Smooth muscle cell of the brain vasculature (primary cell): Measurements from ENCODE around the gene CAMK2A.

ENCODE experiments used
- DNase-seq: peaks from one replicate; pipeline ENCODE4 v3.0.0-alpha.2; 2012; ENCODE audit warnings: low read depth, low spot score

The CAMK2A gene

DNA sequence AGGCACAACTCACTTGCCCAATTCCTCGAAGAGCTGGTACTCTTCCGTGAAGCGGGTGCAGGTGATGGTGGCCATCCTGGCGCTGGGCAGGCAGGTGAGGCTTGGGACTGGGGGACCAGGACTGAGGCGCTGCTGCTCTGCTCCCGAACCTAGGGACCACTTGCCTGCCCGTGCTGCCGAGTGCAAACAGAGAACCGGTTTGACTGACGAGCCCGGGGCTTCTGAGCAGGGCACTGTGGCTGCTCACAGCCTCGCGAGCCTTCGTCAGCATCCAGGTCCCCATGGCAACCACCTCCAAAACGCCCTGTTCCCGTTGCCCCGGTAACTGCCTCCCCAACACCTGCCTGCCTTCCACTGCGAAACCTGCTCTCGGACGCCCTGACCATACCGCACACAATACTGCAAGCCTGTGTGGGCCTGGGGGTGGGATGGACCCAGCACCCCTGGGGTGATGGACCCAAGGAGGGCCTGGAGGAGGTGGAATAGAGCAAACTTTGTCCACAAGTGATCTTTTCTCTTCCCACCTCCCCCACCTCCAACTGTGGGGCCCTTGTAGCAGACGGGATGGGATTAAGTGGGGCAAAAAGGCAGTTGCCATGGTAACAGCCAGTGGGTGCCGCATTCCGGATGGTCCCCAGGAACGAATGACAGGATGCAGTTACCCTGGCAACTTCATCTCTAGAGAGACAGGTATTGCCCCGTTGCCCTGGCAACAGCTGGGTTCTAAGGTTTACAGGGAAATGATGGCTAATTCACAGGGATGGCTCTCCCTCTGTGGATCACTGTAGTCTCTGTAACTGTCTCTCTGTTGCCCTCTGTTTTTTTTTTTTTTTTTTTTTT lies at the start of gene CAMK2A:
Gene CAMK2A (minus strand): TSS at position 223 of the 840 bp plus-strand sequence. CDS start 148 bp downstream, at position 75.
- no peak for DNase-seq

- DNase-seq: no peak
Measured at GRCh38 chr5:150339165-150339564, 49.6 kb upstream of the CAMK2A start.

DNA sequence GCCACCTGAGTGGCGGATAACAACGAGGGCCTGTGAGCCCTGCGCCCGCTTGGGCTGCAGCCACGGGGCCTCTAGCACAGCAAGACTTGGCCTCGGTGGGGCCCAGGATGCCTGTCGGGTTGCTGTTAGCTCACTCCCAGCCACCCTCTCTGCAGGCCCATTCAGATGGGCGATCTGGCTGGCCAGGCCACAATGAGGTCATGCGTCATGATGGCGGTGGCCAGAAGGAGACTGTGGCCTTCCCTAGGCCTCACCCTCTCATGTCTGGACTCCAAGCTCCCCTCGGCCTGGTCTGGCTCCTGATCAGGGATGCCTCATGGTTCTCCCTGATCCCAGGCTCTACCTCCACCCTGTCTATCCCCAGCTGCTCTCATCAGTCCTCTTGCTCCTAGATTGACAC lies 49.0 kb upstream of the CAMK2A start:
- no peak for DNase-seq

- no peak for DNase-seq
Measured at GRCh38 chr5:150335778-150336177, 46.2 kb upstream of the CAMK2A start.

DNA sequence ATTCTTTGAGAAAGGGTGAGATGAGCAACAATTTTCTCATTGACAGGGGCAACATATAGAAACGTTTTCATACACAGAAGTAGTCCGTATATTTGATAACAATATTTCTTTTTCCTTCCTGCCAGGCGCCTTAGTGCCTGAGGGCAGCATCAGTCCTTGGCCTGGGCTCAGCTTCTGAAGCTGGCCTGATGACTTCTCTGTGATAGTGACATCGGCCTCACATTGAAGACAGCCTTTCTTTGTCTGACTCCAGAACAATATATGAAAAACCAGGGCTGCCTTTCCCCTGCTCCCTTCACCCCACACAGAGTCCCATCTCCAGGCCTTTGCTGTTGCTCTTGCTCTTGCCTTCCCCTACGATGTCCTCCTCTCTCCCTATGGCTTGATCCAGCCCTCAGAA lies 43.8 kb upstream of the CAMK2A start:
- no peak for DNase-seq

GRCh38 chr5:150329881-150330876 lies 40.6 kb upstream of the CAMK2A start:
- no peak for DNase-seq

GRCh38 chr5:150329038-150329437 lies 39.5 kb upstream of the CAMK2A start:
- no peak for DNase-seq

- no peak for DNase-seq
Measured at GRCh38 chr5:150328515-150328914, 38.9 kb upstream of the CAMK2A start.

DNA sequence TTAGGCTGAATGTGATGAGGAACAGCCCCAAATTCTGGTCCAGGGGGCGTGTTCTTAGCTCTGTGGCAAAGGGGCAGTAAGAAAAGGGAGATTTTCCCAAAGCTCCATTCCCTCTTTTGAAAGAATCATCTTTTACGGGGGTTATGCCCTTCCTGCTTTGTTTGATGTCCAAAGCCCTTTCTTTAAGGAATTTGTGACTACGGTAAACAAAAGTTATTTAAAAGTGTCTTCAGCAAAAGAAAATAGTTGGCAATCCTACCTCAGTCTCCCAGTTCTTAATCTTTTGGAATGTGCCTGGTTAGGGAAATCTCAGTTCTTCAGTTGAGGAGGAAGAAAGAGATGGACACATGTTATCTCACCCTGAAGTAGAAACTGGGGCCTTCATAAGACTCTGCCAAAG lies 37.6 kb upstream of the CAMK2A start:
- DNase-seq: no peak

- no peak for DNase-seq
Measured at GRCh38 chr5:150326707-150327106, 37.1 kb upstream of the CAMK2A start.

GRCh38 chr5:150325426-150325825 lies 35.9 kb upstream of the CAMK2A start:
- no peak for DNase-seq

- DNase-seq: no peak
Measured at GRCh38 chr5:150323819-150324218, 34.2 kb upstream of the CAMK2A start.

GRCh38 chr5:150323092-150323491 lies 33.5 kb upstream of the CAMK2A start:
- no peak for DNase-seq

- no peak for DNase-seq
Measured at GRCh38 chr5:150322202-150322601, 32.6 kb upstream of the CAMK2A start.

GRCh38 chr5:150321784-150322183 lies 32.2 kb upstream of the CAMK2A start:
- DNase-seq: no peak

DNA sequence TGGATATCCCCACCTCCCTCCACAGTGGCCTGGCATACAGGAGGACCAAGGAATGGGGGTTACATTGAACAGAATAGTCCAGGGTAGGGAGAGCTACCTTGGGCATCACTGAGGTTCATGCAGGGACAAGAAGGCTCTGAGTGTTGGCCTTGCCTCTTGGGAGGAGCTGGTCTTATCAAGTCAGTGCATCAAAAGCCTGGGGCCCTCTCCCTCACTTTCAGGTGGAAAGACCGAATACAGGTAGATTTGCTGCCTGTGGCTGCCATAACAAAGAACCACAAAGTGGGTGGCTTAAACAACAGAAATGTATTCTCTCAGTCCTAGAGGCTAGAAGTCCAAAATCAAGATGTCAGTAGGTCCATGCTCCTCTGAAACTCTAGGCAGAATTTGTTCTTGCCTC lies 31.6 kb upstream of the CAMK2A start:
- no peak for DNase-seq

DNA sequence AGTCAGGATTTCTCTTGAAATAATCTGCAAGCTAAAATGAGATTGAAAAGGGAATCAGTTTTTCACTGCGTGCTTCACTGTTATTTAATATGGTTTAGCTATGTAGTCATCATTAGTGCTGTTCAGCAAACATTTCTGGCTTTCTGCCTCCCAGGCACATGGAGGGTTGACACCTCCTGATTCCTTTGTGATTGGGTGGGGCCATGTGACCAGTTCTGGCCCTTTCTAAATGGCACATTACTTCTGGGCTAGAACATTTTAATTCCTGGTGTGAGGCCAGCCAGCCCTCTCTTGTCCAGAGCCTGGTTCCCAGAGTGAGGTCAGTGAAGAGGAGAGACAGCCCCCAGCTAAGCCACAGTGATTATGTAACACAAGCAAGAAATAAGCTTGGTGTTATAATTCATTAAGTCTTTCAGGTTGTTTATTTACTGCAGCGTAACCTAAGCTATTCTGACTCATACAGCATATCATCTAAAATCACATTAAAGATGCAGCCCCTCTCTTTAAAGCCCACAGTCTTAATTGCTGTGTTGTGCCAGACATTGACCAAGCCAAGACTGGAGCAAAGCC lies 30.6 kb upstream of the CAMK2A start:
- no peak for DNase-seq

- no peak for DNase-seq
Measured at GRCh38 chr5:150319484-150319790, 29.9 kb upstream of the CAMK2A start.

DNA sequence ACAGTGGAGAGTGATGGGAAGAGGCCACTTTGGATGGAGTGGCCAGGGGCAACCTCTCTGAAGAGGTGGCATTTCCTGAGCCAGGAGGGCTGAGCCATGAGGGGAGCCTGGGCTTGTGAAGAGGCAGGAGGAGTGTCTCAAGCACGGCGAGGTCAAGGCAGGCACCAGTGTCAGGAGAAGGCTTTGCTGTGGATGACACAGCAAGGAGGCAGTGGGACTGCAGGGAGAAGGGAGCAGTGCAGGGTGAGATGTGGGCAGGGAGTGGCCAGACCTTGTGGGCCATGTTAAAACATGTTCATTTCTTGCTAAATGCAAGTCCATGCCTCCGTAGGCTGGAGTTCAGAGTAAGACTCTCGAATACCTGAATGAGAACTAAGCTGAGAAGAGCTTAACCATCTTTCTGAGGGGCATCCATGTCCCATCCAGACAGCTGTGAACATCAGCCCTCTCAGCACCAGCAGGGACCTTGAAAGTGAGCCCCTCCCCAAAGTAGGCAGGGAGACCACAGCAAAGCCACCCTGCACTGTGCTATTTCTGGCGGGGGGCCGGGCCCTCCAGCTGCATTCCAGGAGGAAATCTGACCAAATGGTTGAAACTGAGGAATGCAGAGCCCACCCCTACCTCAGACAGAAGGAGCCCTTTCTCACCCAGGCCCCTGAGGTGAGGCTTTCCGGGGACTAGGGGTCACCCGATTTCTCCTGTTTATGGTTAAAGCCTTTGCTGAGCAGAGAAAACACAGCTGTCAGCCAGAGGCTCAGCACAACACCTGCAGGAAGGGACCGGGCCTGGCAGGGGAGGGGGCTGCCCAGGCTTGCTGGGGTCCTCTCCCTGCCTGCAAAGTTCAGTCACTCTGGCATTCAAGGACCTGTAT lies 29.3 kb upstream of the CAMK2A start:
- DNase-seq: no peak

DNA sequence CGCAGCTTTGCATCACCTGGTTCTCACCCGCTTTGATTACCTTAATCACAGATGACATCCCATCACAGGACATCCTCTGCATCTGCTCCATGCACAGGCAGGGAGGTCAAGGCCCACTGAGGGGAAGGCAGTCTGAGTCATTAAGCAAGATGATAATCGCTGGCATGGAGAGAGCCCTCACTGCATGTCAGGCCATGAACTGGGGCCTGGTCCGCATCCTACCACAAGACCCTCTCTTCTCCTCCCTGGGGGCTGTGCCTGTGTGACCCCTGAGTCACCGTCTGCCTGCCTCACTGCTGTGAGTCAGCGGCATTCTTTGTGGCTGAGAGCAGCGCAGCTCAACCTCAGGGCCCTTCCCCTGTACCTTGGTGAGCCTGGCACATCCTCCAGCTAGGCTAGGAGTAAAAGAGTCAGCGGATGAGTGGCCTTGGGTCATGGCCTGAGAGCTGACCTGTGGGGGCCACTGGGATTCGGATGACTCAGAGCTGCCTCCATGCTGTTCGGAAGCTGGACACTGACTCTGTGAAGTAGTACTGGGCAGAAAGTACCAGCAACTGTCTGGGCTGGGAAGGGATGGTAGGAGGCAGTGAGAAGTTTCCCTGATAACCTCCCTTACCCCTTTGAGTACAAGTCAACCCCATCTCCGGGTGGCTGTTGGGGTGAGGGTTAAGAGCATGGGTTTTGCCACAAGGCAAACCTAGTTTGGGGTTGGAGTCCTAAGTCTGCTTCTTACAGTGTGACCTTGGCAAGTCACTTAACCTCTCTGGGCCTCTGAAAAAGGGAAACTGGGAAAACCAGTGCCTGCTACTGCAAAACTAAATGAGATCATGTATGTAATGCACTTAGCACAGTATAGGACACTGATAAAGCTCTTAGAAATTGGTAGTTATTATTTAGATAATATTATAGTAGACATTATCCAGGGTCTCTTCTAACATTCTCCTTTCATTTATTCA lies 27.8 kb upstream of the CAMK2A start:
- peak; percentile 54 for DNase-seq
